HFF-Myc (cell line): ENCODE data around the gene SAMD4A.
A peak's percentile ranks its signal among the peaks of the same experiment; 100 is the strongest.

ENCODE experiments used
- DNase-seq: peaks from one replicate; pipeline ENCODE4 v3.0.0-alpha.2; 2011; ENCODE audit warnings: low read depth; ENCODE audit errors: extremely low read depth
- H3K4me3 ChIP-seq: replicated peaks from 2 replicates; pipeline ENCODE4 v1.5.1; 2011; ENCODE audit warnings: low read depth, mild to moderate bottlenecking, control low read depth, low read length
- CTCF ChIP-seq: IDR thresholded peaks from 2 replicates; pipeline ENCODE4 v1.5.1; 2012; ENCODE audit warnings: mild to moderate bottlenecking, low read depth, low read length, control low read depth; ENCODE audit errors: missing control alignments

Gene SAMD4A

DNA sequence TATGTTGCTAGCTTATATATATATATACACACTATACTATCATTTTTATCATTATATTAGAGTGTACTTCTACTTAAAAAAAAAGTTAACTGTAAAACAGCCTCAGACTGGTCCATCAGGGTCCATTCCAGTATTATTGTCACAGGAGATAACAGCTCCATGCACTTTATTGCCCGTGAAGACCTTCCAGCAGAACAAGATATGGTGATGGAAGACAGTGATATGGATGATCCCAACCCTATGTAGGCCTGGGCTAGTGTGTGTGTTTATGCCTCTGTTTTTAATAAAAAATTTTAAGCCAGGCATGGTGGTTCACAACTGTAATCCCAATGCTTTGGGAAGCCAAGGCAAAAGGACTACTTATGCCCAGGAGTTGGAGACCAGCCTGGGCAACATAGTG, 249.5 kb downstream of the SAMD4A start:
- H3K4me3 ChIP-seq = no peak overlapping the region
- no peak for DNase-seq
- no peak for TF ChIP-seq CTCF

- H3K4me3 ChIP-seq = no peak overlapping the region
- DNase-seq = no peak
- no peak for TF ChIP-seq CTCF
Measured at GRCh38 chr14:54817506-54817905, 250.6 kb downstream of the SAMD4A start.

GRCh38 chr14:54818201-54819133, 251.5 kb downstream of the SAMD4A start:
- H3K4me3 ChIP-seq = no peak overlapping the region
- TF ChIP-seq CTCF = no peak
- peak; percentile 17 for DNase-seq

DNA sequence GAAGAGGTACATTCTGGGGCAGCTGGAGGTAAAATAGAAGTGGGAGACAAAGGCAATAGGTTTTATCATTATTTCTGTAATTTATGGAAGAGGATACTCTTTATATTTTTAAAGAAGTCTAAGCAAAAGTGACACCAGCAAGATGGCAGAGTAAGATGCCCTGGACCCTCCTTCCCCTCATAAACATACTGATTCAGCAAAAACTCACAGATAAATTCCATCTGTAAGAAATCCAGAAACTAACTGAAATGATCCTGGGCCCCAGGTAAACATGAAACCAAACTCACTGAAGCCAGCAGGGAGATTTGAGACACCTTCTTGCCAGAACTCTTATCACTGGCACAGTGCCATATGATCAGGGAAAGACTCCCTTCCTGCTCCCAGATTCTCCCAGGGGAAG, 255.8 kb downstream of the SAMD4A start:
- no peak for TF ChIP-seq CTCF
- H3K4me3 ChIP-seq = no peak overlapping the region
- DNase-seq = no peak

DNA sequence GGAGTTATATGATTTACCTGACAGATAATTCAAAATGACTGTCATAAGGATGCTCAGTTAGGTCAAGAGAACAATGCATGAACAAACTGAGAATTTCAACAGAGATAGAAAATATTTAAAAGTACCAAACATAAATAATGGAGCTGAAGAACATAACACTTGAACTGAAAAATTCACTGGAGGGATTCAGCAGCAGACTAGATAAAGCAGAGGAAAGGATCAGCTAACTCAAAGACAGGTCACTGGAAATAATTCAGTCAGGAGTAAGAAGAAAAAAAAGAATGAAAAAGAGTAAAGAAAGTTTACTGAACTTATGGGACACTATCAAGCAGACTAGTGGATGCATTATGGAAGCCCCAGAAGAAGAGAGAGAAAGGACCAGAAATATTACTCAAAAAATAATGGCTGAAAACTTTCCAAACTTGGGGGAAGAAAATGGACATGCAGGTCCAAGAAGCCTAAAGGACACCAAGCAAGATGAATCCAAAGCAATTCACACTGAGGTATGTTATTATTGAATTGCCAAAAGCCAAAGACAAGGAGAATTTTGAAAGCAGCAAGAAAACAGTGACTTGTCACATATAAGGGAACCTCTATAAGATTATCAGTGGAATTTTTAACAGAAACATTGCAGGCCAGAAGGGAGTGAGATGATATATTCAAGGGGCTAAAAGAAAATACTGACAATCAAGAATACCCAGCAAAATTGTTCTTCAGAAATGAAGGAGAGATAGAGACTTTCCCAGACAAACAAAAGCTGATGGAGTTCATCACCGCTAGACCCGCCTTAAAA, 257.0 kb downstream of the SAMD4A start:
- no peak overlapping the region for H3K4me3 ChIP-seq
- no peak for TF ChIP-seq CTCF
- DNase-seq = no peak

- TF ChIP-seq CTCF = no peak
- no peak overlapping the region for H3K4me3 ChIP-seq
- no peak for DNase-seq
Measured at GRCh38 chr14:54828037-54828436, 261.1 kb downstream of the SAMD4A start.
